ENCODE measurements around the gene QSOX1.
A peak's percentile ranks its signal among the peaks of the same experiment; 100 is the strongest.

QSOX1 gene

GRCh38 chr1:180186831-180187230 lies 32.2 kb downstream of the QSOX1 start:
- H3K36me3 ChIP-seq = no peaks in the 10 kb centered on the region
- H3K4me3 ChIP-seq (ENCODE audit: low read depth, low read length) = no peak overlapping the region
- TF ChIP-seq CTCF (IDR thresholded peaks at IDR 0.05; ENCODE audit: low read depth, low read length) = no peak
- H3K9me3 ChIP-seq = no peaks in the 10 kb centered on the region
- DNase-seq = no peak
- no peaks in the 10 kb centered on the region for H3K27me3 ChIP-seq
- H3K4me1 ChIP-seq = no peaks in the 10 kb centered on the region

GRCh38 chr1:180187626-180188025 lies 33.0 kb downstream of the QSOX1 start:
- no peak for DNase-seq
- H3K9me3 ChIP-seq = no peaks in the 10 kb centered on the region
- no peak for TF ChIP-seq CTCF (IDR thresholded peaks at IDR 0.05; ENCODE audit: low read depth, low read length)
- H3K4me1 ChIP-seq = no peaks in the 10 kb centered on the region
- no peak overlapping the region for H3K4me3 ChIP-seq (ENCODE audit: low read depth, low read length)
- no peaks in the 10 kb centered on the region for H3K36me3 ChIP-seq
- H3K27me3 ChIP-seq = no peaks in the 10 kb centered on the region

GRCh38 chr1:180188091-180188506 lies 33.4 kb downstream of the QSOX1 start:
- H3K4me3 ChIP-seq (ENCODE audit: low read depth, low read length) = no peak overlapping the region
- peak; percentile 98 for TF ChIP-seq CTCF (IDR thresholded peaks at IDR 0.05; ENCODE audit: low read depth, low read length)
- DNase-seq = peak; percentile 86
- H3K4me1 ChIP-seq = no peaks in the 10 kb centered on the region
- H3K27me3 ChIP-seq = no peaks in the 10 kb centered on the region
- H3K9me3 ChIP-seq = no peaks in the 10 kb centered on the region
- no peaks in the 10 kb centered on the region for H3K36me3 ChIP-seq

- no peaks in the 10 kb centered on the region for H3K4me1 ChIP-seq
Measured at GRCh38 chr1:180188684-180189175, 34.1 kb downstream of the QSOX1 start.

GRCh38 chr1:180190091-180190490 lies 35.4 kb downstream of the QSOX1 start:
- no peaks in the 10 kb centered on the region for H3K36me3 ChIP-seq
- H3K27me3 ChIP-seq = no peaks in the 10 kb centered on the region
- H3K4me1 ChIP-seq = no peaks in the 10 kb centered on the region
- no peak overlapping the region for H3K4me3 ChIP-seq (ENCODE audit: low read depth, low read length)
- no peaks in the 10 kb centered on the region for H3K9me3 ChIP-seq
- TF ChIP-seq CTCF (IDR thresholded peaks at IDR 0.05; ENCODE audit: low read depth, low read length) = no peak
- DNase-seq = no peak

More at GRCh38 chr1:180188684-180189175, 34.1 kb downstream of the QSOX1 start:
- Histone ChIP-seq H3K27me3 (no peaks in the 10 kb centered on the region), H3K9me3 (no peaks in the 10 kb centered on the region), H3K4me3 (ENCODE audit: low read depth, low read length) (no peak overlapping the region), H3K36me3 (no peaks in the 10 kb centered on the region)
- DNase-seq = no peak
- TF ChIP-seq CTCF (IDR thresholded peaks at IDR 0.05; ENCODE audit: low read depth, low read length) = no peak

- no peaks in the 10 kb centered on the region for H3K9me3 ChIP-seq
- H3K4me1 ChIP-seq = no peaks in the 10 kb centered on the region
- no peak overlapping the region for H3K4me3 ChIP-seq (ENCODE audit: low read depth, low read length)
- DNase-seq = no peak
- no peak for TF ChIP-seq CTCF (IDR thresholded peaks at IDR 0.05; ENCODE audit: low read depth, low read length)
- H3K27me3 ChIP-seq = no peaks in the 10 kb centered on the region
- no peaks in the 10 kb centered on the region for H3K36me3 ChIP-seq
Measured at GRCh38 chr1:180192172-180192571, 37.5 kb downstream of the QSOX1 start.
